GM12801 (cell line): ENCODE results near the gene NKD2.

Experiments
- TF ChIP-seq, protein P1 (sequence below): IDR thresholded peaks from one replicate; pipeline ENCODE4 v1.5.1; 2011; ENCODE audit warnings: control low read depth; ENCODE audit not compliant: insufficient read length; ENCODE audit errors: extremely low read depth

The NKD2 gene

GRCh38 chr5:1012900-1013237, 4.3 kb downstream of the NKD2 start:
- TF ChIP-seq, protein P1, sequence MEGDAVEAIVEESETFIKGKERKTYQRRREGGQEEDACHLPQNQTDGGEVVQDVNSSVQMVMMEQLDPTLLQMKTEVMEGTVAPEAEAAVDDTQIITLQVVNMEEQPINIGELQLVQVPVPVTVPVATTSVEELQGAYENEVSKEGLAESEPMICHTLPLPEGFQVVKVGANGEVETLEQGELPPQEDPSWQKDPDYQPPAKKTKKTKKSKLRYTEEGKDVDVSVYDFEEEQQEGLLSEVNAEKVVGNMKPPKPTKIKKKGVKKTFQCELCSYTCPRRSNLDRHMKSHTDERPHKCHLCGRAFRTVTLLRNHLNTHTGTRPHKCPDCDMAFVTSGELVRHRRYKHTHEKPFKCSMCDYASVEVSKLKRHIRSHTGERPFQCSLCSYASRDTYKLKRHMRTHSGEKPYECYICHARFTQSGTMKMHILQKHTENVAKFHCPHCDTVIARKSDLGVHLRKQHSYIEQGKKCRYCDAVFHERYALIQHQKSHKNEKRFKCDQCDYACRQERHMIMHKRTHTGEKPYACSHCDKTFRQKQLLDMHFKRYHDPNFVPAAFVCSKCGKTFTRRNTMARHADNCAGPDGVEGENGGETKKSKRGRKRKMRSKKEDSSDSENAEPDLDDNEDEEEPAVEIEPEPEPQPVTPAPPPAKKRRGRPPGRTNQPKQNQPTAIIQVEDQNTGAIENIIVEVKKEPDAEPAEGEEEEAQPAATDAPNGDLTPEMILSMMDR = no peak

- TF ChIP-seq, protein P1 = no peak
Measured at GRCh38 chr5:1013238-1013947, 4.8 kb downstream of the NKD2 start.

DNA sequence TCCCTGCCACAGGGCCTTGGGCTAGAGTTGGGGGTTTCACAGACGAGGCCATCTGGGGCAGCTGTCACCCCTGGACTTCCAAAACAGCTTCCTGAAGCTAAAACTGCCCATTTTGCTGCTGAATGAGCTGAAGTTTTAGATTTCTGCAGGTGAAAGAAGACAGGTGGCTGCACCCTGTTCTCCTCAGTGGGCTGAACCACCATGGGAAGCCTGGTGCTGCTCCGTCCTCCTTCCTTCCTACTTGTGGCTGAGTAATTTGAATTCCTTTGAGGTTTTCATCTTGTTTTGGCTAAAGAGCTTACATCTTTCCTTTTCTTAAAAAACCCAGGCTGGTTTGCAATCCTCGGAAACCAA, 5.3 kb downstream of the NKD2 start:
- TF ChIP-seq, protein P1 = no peak

DNA sequence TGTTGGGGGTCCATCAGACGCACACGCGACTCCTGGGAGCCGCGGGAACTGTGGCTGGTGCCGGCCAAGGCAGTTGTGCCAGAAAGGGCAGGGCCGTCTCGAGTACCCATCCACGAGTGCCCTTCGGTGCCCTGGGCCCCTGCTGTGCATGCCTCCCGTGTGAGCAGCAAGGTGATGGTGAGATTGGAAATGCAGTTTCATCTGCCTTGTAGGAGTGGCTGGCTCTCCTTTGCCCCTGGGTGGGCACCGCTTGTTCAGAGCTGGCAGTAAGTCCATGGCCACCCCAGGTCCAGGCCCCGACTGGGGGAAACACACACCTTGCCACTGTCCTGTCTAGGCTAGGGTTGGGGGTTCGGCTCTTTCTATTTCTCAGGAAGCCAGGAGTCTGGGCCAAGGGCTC, 5.7 kb downstream of the NKD2 start:
- TF ChIP-seq, protein P1 = no peak

GRCh38 chr5:1014781-1015221, 6.2 kb downstream of the NKD2 start:
- TF ChIP-seq, protein P1 = no peak

GRCh38 chr5:1015507-1015906, 6.9 kb downstream of the NKD2 start:
- TF ChIP-seq, protein P1 = no peak

DNA sequence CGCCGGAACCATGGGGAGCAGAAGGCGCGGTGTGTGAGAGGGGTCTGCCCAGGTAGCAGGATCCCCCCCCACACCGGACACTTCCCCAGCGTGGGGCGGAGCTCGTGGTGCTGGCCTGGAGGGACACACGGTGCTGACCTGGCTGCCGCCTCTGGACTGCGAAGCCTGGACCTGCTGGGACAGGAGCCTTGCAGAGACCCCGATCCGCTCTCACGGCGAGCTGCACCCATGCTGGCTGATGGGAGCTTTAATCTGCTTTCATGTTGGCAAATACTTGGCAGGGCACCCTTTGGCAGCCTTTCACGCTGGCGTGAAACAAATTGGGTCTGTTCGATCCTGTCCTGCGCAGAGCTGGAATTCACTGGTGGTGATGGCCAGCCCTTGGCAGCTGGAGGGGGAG, 7.4 kb downstream of the NKD2 start:
- TF ChIP-seq, protein P1 = no peak
